Measurements from ENCODE around the gene FOXD4L4.
"Not testable (repeated sequence)": the region's sequence is repeated elsewhere in the genome, so short reads cannot be mapped to it uniquely, and the experiment has no call there.

GRCh38 chr9:65703550-65703949 lies 33.4 kb upstream of the FOXD4L4 start:
- TF ChIP-seq CTCF, POLR2A (IDR thresholded peaks at IDR 0.05): not testable (repeated sequence)
